Colonic mucosa (tissue), 4 donors: ENCODE results near the gene ATP4A. TPM values are rescaled to one million over a fixed set of nuclear protein-coding genes. Genes with fewer than 3 reads are reported as not detected.

Experiments
- DNase-seq: peaks from one replicate; pipeline ENCODE4 v3.0.0-alpha.2; 2020
- H3K27ac ChIP-seq: fragments of 200-600 bp; one replicate; pipeline ENCODE4 v1.8.0; 2021
- H3K27me3 ChIP-seq: fragments of 200-600 bp; one replicate; pipeline ENCODE4 v1.8.0; 2021
- H3K36me3 ChIP-seq: fragments of 200-600 bp; one replicate; pipeline ENCODE4 v1.8.0; 2021
- H3K4me1 ChIP-seq: fragments of 200-600 bp; one replicate; pipeline ENCODE4 v1.8.0; 2021; ENCODE audit warnings: mild to moderate bottlenecking
- H3K4me3 ChIP-seq: fragments of 200-600 bp; one replicate; pipeline ENCODE4 v1.8.0; 2021
- H3K9ac ChIP-seq, 2 donors: one replicate each; pipeline ENCODE4 v1.7.0; 2013; ENCODE audit warnings: control low read depth in 2 of 2, low read depth in 2 of 2, low read length in 2 of 2
- H3K9me3 ChIP-seq: fragments of 200-600 bp; one replicate; pipeline ENCODE4 v1.8.0; 2021
- intact Hi-C: fragments of 100-400 bp; cut with DNase I; formaldehyde crosslinking; loops from one replicate; pipeline ENCODE4 v1.14.1; 2022
- total RNA-seq, 2 donors: library from RNA; stranded (reverse); fragmentation: NEBNext Ultra II Directional in 1 of 2; extraction: Animal tissue kit (Norgen Biotek cat#: 25700) in 1 of 2; gene quantifications; one replicate each; pipeline ENCODE4 v1.2.1, GENCODE V29; 2021
- TF ChIP-seq, protein P1 (sequence below): fragments of 200-600 bp; IDR thresholded peaks from one replicate; pipeline ENCODE4 v1.8.0; 2022; ENCODE audit warnings: antibody characterized with exemption, mild to moderate bottlenecking
- donor health status: healthy.
- donor health status: DM: no; HTN: no; CAD: no.
- donor health status: DM: no; HTN: no; CAD: no.

The ATP4A gene
- total RNA-seq, 2 donors from 2014 or later = not detected

DNA sequence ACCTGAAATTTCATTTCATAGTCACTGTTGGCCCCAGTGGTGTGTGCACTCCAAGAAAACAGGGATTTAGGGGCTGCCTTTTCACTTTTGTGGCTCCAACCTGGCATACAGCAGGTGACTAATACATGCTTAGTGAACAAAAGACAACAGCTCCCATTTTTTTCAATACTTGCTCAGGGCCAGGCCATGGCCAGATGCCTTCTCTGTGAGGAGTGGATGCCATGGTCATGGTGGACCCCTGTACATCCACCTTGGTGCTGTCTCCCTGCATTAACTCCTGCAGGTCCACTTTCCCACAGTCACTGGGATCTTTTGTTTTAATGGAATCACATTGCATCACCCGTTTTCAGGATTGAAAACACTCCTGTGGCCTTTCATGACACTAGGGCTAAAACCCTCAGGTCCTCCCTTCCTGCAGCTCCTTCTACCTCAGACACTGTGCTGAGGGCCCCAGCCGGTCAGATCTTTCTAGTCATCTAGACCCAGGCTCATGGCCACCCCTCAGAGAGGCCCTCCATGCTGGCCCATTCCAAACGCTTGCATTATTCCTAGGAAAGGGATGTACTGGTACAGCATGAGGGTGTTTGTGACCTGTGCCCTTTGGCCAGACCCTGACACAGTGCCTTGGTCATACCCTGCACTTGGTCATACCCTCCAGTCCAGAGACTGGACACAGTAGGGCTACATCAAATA is 19.2 kb downstream of the ATP4A start:
- Histone ChIP-seq H3K27ac (no peak overlapping the region), H3K9ac (peak overlapping the region; percentile 62 to 79), H3K36me3 (no peaks in the 10 kb centered on the region), H3K9me3 (no peaks in the 10 kb centered on the region), H3K4me3 (peak overlapping the region; percentile 88), H3K27me3 (no peaks in the 10 kb centered on the region), H3K4me1 (peaks cover 9% of the 10 kb centered on the region)
- intact Hi-C loops = no loop called here
- no peak for DNase-seq
- TF ChIP-seq, protein P1, sequence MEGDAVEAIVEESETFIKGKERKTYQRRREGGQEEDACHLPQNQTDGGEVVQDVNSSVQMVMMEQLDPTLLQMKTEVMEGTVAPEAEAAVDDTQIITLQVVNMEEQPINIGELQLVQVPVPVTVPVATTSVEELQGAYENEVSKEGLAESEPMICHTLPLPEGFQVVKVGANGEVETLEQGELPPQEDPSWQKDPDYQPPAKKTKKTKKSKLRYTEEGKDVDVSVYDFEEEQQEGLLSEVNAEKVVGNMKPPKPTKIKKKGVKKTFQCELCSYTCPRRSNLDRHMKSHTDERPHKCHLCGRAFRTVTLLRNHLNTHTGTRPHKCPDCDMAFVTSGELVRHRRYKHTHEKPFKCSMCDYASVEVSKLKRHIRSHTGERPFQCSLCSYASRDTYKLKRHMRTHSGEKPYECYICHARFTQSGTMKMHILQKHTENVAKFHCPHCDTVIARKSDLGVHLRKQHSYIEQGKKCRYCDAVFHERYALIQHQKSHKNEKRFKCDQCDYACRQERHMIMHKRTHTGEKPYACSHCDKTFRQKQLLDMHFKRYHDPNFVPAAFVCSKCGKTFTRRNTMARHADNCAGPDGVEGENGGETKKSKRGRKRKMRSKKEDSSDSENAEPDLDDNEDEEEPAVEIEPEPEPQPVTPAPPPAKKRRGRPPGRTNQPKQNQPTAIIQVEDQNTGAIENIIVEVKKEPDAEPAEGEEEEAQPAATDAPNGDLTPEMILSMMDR = no peak

DNA sequence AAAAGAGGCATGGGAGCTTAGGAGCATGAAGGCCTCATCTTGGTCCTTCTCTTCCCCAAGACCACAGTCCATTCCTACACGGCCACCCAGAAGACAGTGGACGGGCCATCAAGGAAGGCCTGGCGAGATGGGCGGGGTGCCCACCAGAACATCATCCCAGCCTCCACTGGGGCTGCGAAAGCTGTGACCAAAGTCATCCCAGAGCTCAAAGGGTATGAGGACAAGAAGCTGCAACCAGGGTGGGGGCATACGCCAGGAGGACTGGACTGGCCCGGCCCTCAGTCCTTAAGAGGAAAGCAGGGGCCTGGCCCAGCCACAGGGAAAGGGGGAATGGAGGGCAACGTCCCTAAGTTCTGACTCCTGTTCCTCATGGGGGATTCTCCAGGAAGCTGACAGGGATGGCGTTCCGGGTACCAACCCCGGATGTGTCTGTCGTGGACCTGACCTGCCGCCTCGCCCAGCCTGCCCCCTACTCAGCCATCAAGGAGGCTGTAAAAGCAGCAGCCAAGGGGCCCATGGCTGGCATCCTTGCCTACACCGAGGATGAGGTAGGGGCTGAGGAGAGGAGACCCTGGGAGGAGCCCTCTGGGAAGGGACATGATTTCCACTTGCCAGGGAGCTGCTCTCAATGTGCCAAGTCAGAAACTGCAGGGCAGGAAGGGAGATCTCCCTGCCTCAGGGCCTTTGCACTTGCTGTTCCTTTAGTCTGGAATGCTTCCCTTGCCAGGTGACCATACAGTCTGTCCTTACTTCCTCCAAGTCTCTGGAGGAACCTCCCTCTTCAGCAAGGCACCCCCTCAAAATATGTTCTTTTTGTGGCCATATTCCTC is 20.0 kb downstream of the ATP4A start:
- Histone ChIP-seq H3K4me1 (peaks cover 9% of the 10 kb centered on the region), H3K9me3 (no peaks in the 10 kb centered on the region), H3K9ac (no peak overlapping the region), H3K27me3 (no peaks in the 10 kb centered on the region), H3K27ac (no peak overlapping the region), H3K4me3 (no peak overlapping the region), H3K36me3 (no peaks in the 10 kb centered on the region)
- DNase-seq = no peak
- TF ChIP-seq, protein P1 = no peak
- intact Hi-C loops = no loop called here

DNA sequence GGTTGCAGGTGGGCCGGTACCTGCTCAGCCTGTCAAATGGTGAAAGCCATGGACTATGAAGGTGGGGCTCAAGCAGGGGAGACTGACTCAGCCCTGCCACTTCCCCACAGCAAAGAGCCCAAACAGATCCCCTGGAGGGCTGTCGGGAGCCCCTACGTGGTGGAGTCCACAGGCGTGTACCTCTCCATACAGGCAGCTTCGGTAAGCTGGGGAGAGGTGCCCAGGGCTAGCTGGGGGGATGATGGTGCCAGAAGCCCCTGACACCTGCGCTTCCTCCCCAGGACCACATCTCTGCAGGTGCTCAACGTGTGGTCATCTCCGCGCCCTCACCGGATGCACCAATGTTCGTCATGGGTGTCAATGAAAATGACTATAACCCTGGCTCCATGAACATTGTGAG is 21.2 kb downstream of the ATP4A start:
- no peak overlapping the region for H3K4me3 ChIP-seq
- H3K9ac ChIP-seq = no peak overlapping the region
- no peak for DNase-seq
- H3K27me3 ChIP-seq = no peaks in the 10 kb centered on the region
- H3K27ac ChIP-seq = no peak overlapping the region
- no peaks in the 10 kb centered on the region for H3K9me3 ChIP-seq
- TF ChIP-seq, protein P1 = no peak
- H3K4me1 ChIP-seq = peaks cover 9% of the 10 kb centered on the region
- H3K36me3 ChIP-seq = no peaks in the 10 kb centered on the region
- intact Hi-C loops = no loop called here

DNA sequence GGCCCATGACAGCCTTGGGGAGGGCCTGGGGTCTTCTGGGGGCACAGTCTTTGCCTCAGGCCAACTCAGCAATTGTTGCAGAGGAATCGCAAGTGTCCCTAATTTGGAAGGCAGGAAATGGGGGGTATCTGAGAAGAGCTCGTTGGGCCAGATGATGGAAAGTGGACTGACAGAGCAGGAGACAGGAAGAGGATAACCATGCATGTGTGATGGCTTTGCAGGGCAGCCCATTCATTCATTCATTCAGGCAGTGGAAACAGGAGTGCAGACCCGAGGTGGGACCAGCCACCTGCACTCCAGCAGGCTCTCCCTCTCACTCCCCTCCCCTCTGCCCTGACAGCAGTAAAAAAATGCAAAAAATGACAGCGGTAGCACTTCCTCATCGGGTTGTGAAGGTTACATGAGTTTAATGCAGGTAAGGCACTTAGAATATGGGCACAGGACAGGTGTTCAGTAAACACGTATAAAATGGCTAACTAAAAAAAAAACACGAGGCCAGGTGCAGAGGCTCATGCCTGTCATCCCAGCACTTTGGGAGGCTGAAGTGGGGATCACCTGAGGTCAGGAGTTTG is 23.0 kb downstream of the ATP4A start:
- Histone ChIP-seq H3K9me3 (no peaks in the 10 kb centered on the region), H3K36me3 (no peaks in the 10 kb centered on the region), H3K4me1 (no peaks in the 10 kb centered on the region), H3K9ac (no peak overlapping the region), H3K27ac (no peak overlapping the region), H3K27me3 (no peaks in the 10 kb centered on the region), H3K4me3 (no peak overlapping the region)
- DNase-seq = no peak
- intact Hi-C loops = no loop called here
- TF ChIP-seq, protein P1 = no peak

DNA sequence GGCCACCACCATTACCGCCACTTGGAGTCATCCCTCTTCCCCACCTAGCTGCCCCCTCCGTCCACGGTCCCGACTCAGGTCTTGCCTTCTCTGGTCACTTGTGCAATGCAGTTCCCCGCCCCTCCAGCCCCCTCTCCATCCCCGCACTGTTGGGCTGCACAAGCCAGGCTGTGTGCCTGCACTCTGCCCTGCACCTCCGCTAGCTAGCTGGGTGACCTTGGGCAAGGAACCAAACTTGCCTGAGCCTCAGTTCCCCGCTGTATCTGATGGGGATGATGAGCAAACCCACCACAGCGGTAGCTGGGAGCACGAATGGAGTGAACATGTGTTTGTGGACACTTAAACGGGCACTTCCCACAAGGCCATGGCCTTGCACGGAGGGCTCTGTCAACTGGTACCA is 23.6 kb downstream of the ATP4A start:
- DNase-seq = no peak

More for the DNA sequence above, 23.6 kb downstream of the ATP4A start:
- H3K36me3 ChIP-seq = no peaks in the 10 kb centered on the region
- H3K9me3 ChIP-seq = no peaks in the 10 kb centered on the region
- H3K4me1 ChIP-seq = no peaks in the 10 kb centered on the region
- no peaks in the 10 kb centered on the region for H3K27me3 ChIP-seq
- H3K4me3 ChIP-seq = no peak overlapping the region
- H3K27ac ChIP-seq = no peak overlapping the region
- intact Hi-C loops = no loop called here
- TF ChIP-seq, protein P1 = no peak
- H3K9ac ChIP-seq = no peak overlapping the region
